GM10248 (cell line): ENCODE measurements around the gene MT1B.

Experiments used
- CTCF ChIA-PET: fragments of 300-600 bp; sonication (Branson Sonifier 250); formaldehyde crosslinking; extraction: SDS; loops from one replicate; lab custom pipeline; 2021; ENCODE audit warnings: antibody characterized with exemption; lab: Yijun Ruan, JAX
- POLR2A ChIA-PET: fragments of 350-650 bp; sonication (Branson Sonifier 250); formaldehyde crosslinking; extraction: SDS; loops from one replicate; lab custom pipeline; 2020; ENCODE audit warnings: antibody characterized with exemption; lab: Yijun Ruan, JAX
- DNase-seq: peaks from one replicate; pipeline ENCODE4 v3.0.0; 2012; ENCODE audit errors: extremely low spot score
- TF ChIP-seq, protein P1 (sequence below): IDR thresholded peaks from 2 replicates; pipeline ENCODE4 v1.5.1; 2012; ENCODE audit warnings: mild to moderate bottlenecking, low read depth; ENCODE audit errors: extremely low read depth, missing control alignments, control extremely low read depth

The MT1B gene

DNA sequence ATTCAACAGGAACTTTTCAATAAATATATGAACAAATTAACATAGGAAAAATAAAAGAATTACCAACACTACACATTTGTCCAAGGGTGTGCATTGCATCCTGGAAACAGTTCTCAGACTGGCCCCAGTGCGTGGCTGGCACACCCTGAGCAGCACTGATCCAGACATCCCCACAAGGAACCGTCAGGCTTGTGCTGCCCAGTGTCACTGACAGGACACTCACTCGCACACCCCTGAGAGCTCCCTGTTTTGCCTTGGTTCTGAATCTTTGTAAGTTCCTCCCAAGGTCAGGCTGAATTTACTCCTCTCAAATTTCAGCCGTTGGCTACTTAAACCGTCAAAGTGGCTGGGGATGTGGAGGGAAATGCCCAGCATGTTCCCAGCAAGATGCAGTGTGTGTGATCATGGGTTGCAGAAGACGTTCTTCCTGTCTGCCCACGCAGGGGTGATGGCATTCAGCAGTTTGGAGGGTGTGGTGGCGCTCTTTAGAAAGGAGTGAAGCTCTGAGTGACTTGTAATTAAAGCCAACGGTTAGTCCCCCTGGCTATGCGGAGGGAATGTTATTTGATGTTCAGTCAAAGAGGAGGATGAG is 41.6 kb upstream of the MT1B start:
- DNase-seq, result no peak
- ChIA-PET POLR2A (no interaction called here), CTCF (interaction anchor here (1.0 to 3.5 kb wide), 4 partner anchors 9 to 92 kb away, joined by 3 to 15 read pairs (median 10); no protein-coding TSS in a partner anchor)
- TF ChIP-seq, protein P1, sequence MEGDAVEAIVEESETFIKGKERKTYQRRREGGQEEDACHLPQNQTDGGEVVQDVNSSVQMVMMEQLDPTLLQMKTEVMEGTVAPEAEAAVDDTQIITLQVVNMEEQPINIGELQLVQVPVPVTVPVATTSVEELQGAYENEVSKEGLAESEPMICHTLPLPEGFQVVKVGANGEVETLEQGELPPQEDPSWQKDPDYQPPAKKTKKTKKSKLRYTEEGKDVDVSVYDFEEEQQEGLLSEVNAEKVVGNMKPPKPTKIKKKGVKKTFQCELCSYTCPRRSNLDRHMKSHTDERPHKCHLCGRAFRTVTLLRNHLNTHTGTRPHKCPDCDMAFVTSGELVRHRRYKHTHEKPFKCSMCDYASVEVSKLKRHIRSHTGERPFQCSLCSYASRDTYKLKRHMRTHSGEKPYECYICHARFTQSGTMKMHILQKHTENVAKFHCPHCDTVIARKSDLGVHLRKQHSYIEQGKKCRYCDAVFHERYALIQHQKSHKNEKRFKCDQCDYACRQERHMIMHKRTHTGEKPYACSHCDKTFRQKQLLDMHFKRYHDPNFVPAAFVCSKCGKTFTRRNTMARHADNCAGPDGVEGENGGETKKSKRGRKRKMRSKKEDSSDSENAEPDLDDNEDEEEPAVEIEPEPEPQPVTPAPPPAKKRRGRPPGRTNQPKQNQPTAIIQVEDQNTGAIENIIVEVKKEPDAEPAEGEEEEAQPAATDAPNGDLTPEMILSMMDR, result no peak

DNA sequence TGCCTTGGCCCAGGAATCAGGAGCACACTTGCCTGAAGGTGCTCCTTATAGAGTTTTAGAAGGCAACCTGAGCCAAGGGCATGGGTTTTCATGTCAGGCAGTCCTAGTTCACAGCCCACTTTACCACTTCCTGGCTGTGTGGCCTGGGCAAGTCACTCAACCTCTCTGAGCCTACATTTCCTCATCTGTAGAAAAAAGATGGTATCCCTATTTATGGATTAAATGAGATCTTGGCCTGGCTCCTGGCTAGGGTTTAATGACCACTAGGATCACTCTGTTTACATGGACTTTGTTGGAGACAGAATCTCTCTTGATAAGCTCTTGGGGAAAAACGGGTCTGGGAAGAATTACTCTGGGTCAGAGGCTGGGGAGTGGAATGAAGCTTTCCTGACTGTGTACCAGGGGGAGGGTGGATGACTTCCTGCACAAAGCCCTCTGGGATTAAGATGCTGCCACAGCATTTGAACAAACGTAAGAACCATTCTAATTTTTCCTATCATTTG is 41.0 kb upstream of the MT1B start:
- DNase-seq, result no peak

DNA sequence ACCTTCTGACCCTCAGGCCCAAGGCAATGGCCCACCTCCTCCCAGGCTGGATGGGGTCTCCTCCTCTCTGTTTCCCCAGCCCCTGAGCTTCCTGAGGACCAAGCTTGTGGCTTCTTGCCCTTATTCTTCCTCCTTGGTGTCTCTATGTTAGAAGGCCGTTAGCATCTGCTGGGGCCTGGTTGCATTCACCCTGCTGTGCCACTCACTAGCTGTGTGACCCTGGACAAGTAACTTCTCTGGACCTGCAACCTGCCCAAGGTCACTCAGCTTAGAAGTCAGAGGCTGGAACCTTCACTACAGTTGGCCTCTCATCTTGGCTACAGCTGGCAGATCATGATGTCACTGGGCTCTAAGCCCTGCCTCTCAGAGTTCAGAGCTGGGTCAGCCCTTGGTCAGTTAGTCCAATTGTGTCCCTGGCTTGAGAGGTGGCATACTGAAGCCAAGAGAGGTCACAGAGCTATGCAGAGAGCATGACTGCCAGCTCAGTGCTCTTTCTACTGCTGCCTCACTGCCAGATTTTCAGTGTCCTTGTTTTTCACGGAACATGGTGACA is 40.3 kb upstream of the MT1B start:
- ChIA-PET CTCF (interaction anchor here (1.1 to 3.5 kb wide), 4 partner anchors 10 to 91 kb away, joined by 4 to 15 read pairs (median 10); no protein-coding TSS in a partner anchor), POLR2A (no interaction called here)
- TF ChIP-seq, protein P1, result no peak
- DNase-seq, result no peak

More for the DNA sequence above, 41.0 kb upstream of the MT1B start:
- POLR2A ChIA-PET, result no interaction called here
- CTCF ChIA-PET, result interaction anchor here (1.1 to 3.5 kb wide), 5 partner anchors 10 to 91 kb away, joined by 4 to 15 read pairs (median 7); no protein-coding TSS in a partner anchor
- TF ChIP-seq, protein P1, result no peak

DNA sequence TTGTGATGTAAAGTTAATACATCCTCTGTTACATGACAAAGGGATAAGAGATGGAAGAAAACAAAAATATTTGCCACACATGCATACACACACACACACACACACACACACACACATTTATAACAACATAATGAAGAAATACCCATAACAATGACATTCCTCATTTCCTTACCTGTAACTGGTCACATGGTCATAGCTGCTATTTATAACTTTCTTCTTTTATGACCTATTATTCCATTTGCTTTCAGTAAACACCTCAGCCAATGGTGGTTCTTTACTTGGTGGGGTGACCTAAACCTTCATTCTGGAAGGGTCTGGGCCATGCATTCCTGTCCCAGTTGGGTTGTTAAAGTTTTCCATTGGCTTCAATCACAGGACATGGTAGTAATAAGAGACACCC is 38.0 kb upstream of the MT1B start:
- DNase-seq, result no peak
- POLR2A ChIA-PET, result no interaction called here
- TF ChIP-seq, protein P1, result no peak
- CTCF ChIA-PET, result interaction anchor here (1.1 to 1.4 kb wide), 3 partner anchors 10 to 37 kb away, joined by 4 to 9 read pairs (median 6); no protein-coding TSS in a partner anchor

DNA sequence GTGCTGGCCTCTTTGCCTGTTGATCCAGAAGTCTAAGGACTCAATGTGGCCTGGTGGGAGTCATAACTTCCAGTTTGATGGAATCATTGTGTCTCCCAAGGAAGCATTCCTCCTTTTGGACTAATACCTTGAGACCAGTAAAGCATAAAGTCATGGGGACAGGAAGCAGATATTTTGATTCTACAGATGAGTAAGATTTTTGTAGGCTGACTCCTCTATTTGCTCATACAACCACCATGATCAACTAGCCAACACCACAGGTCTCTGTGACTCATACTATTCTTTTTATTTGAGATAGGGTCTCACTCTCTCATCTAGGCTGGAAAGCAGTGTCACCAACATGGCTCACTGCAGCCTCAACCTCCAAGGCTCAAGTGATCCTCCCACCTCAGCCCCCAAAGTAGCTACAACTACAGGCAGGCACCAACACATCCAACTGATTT is 37.1 kb upstream of the MT1B start:
- CTCF ChIA-PET, result interaction anchor here (0.6 to 1.0 kb wide), 2 partner anchors 9 to 38 kb away, joined by 3 read pairs; no protein-coding TSS in a partner anchor
- POLR2A ChIA-PET, result no interaction called here
- TF ChIP-seq, protein P1, result no peak
- DNase-seq, result no peak

DNA sequence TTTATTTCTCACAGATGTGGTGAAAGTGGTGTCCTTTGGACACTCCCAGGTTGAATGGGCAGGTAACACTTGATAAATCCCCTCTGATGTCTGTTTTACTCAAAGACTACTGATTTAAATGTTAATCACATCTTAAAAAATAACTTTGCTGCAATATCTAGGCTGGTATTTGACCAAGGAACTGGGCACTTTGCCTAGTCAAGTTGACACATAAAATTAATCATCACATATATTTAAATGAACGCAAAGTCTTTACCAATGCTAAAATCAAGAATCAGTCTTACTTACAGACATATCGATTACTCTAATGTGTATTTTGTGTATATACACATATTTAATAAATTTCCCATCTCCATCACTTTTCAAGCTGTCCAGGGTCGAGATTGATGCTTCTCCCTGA is 36.3 kb upstream of the MT1B start:
- ChIA-PET POLR2A (no interaction called here), CTCF (interaction anchor here (0.6 to 1.0 kb wide), 2 partner anchors 8 to 39 kb away, joined by 3 read pairs; no protein-coding TSS in a partner anchor)
- DNase-seq, result no peak
- TF ChIP-seq, protein P1, result no peak
